ENCODE results near the gene FBXL17.

FBXL17 gene

GRCh38 chr5:107830750-107831149, 551.1 kb downstream of the FBXL17 start:
- H3K9ac ChIP-seq (ENCODE audit: low read depth, low read length, poor library complexity, severe bottlenecking): no peak overlapping the region
- H4K20me1 ChIP-seq (ENCODE audit: insufficient read depth, low read length, poor library complexity, severe bottlenecking): no peaks in the 10 kb centered on the region
- H2AFZ ChIP-seq (ENCODE audit: low read length): no peak overlapping the region

GRCh38 chr5:107826311-107827000, 555.4 kb downstream of the FBXL17 start:
- Histone ChIP-seq H3K4me1 (ENCODE audit: insufficient read depth, low read length, poor library complexity, severe bottlenecking) (no peaks in the 10 kb centered on the region), H3K4me2 (ENCODE audit: low read depth, low read length, poor library complexity, severe bottlenecking) (no peak overlapping the region), H2AFZ (ENCODE audit: low read length) (no peak overlapping the region), H3F3A (ENCODE audit: low read depth) (no peaks in the 10 kb centered on the region), H4K20me1 (ENCODE audit: insufficient read depth, low read length, poor library complexity, severe bottlenecking) (no peaks in the 10 kb centered on the region), H3K4me3 (ENCODE audit: low read length, poor library complexity, severe bottlenecking) (no peak overlapping the region), H3K79me2 (ENCODE audit: insufficient read depth, low read length) (no peaks in the 10 kb centered on the region), H3K36me3 (ENCODE audit: insufficient read depth, low read length) (no peaks in the 10 kb centered on the region), H3K9ac (ENCODE audit: low read depth, low read length, poor library complexity, severe bottlenecking) (no peak overlapping the region), H3K9me3 (ENCODE audit: insufficient read depth, low read depth, low read length) (no peaks in the 10 kb centered on the region), H3K9me2 (replicated peaks; ENCODE audit: low read depth, low read length) (no peaks in the 10 kb centered on the region), H3K27me3 (ENCODE audit: insufficient read depth, low read length, poor library complexity, severe bottlenecking) (no peaks in the 10 kb centered on the region)
- TF ChIP-seq CTCF (conservative IDR thresholded peaks at IDR 0.05; ENCODE audit: low read length): no peak
- no peak for TF ChIP-seq EZH2phosphoT487 (IDR thresholded peaks at IDR 0.05; ENCODE audit: borderline replicate concordance)

More at GRCh38 chr5:107830750-107831149, 551.1 kb downstream of the FBXL17 start:
- no peaks in the 10 kb centered on the region for H3K9me2 ChIP-seq (replicated peaks; ENCODE audit: low read depth, low read length)
- no peak for TF ChIP-seq CTCF (conservative IDR thresholded peaks at IDR 0.05; ENCODE audit: low read length)
- no peak for TF ChIP-seq EZH2phosphoT487 (IDR thresholded peaks at IDR 0.05; ENCODE audit: borderline replicate concordance)
- no peaks in the 10 kb centered on the region for H3K79me2 ChIP-seq (ENCODE audit: insufficient read depth, low read length)
- H3F3A ChIP-seq (ENCODE audit: low read depth): no peaks in the 10 kb centered on the region
- H3K9me3 ChIP-seq (ENCODE audit: insufficient read depth, low read depth, low read length): no peaks in the 10 kb centered on the region
- no peaks in the 10 kb centered on the region for H3K36me3 ChIP-seq (ENCODE audit: insufficient read depth, low read length)
- no peaks in the 10 kb centered on the region for H3K4me1 ChIP-seq (ENCODE audit: insufficient read depth, low read length, poor library complexity, severe bottlenecking)
- H3K4me3 ChIP-seq (ENCODE audit: low read length, poor library complexity, severe bottlenecking): no peak overlapping the region
- no peak overlapping the region for H3K4me2 ChIP-seq (ENCODE audit: low read depth, low read length, poor library complexity, severe bottlenecking)
- H3K27me3 ChIP-seq (ENCODE audit: insufficient read depth, low read length, poor library complexity, severe bottlenecking): no peaks in the 10 kb centered on the region

- Histone ChIP-seq H3K36me3 (ENCODE audit: insufficient read depth, low read length) (no peaks in the 10 kb centered on the region), H3K9me2 (replicated peaks; ENCODE audit: low read depth, low read length) (no peaks in the 10 kb centered on the region), H3F3A (ENCODE audit: low read depth) (no peaks in the 10 kb centered on the region), H3K4me2 (ENCODE audit: low read depth, low read length, poor library complexity, severe bottlenecking) (no peak overlapping the region), H3K79me2 (ENCODE audit: insufficient read depth, low read length) (no peaks in the 10 kb centered on the region), H3K4me1 (ENCODE audit: insufficient read depth, low read length, poor library complexity, severe bottlenecking) (no peaks in the 10 kb centered on the region), H3K27me3 (ENCODE audit: insufficient read depth, low read length, poor library complexity, severe bottlenecking) (no peaks in the 10 kb centered on the region), H3K9ac (ENCODE audit: low read depth, low read length, poor library complexity, severe bottlenecking) (no peak overlapping the region), H4K20me1 (ENCODE audit: insufficient read depth, low read length, poor library complexity, severe bottlenecking) (no peaks in the 10 kb centered on the region), H3K9me3 (ENCODE audit: insufficient read depth, low read depth, low read length) (no peaks in the 10 kb centered on the region), H2AFZ (ENCODE audit: low read length) (no peak overlapping the region), H3K4me3 (ENCODE audit: low read length, poor library complexity, severe bottlenecking) (no peak overlapping the region)
- TF ChIP-seq CTCF (conservative IDR thresholded peaks at IDR 0.05; ENCODE audit: low read length) (no peak), EZH2phosphoT487 (IDR thresholded peaks at IDR 0.05; ENCODE audit: borderline replicate concordance) (no peak)
These were observed 557.1 kb downstream of the FBXL17 start for GRCh38 chr5:107824821-107825220.
